ENCODE data around the gene CCDC171. TPM values are rescaled to one million over a fixed set of nuclear protein-coding genes. Genes with fewer than 3 reads are reported as not detected.

CCDC171 gene
- total RNA-seq, 2 donors from 2014 or later, result 2.3 TPM

GRCh38 chr9:16002816-16003215 is 450.0 kb downstream of the CCDC171 start:
- DNase-seq, result no peak
- Histone ChIP-seq H3K36me3 (no peaks in the 10 kb centered on the region), H3K4me3 (no peak overlapping the region), H3K9me3 (no peaks in the 10 kb centered on the region), H3K27me3 (no peaks in the 10 kb centered on the region), H3K27ac (no peak overlapping the region), H3K9ac (ENCODE audit: low read depth in 2 of 2, low read length in 2 of 2) (no peak overlapping the region), H3K4me1 (no peaks in the 10 kb centered on the region)
- no peak for TF ChIP-seq CTCF (IDR thresholded peaks at IDR 0.05)
- intact Hi-C loops (cut with DNase I), result no loop called here

DNA sequence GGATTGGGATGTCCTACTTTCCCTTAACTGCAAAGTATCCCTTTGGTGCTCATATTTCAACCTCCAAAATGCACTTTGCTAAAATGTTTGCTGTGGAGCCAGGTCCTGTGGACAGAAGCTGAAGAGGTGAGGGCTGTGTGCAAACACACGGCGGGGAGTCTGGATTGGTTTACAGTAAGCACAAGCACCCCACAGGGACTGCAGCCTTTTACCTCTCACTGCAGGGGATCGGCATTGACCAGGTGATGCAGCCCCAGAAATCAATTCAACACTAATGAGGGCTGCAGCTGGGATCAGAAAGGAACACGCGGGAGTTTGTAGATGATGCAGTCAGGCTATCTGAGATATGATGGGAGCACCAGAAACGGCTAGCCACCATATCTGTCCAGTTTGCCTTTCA is 450.9 kb downstream of the CCDC171 start:
- intact Hi-C loops (cut with DNase I), result no loop called here
- H3K36me3 ChIP-seq, result no peaks in the 10 kb centered on the region
- H3K4me1 ChIP-seq, result no peaks in the 10 kb centered on the region
- H3K27me3 ChIP-seq, result no peaks in the 10 kb centered on the region
- H3K9me3 ChIP-seq, result no peaks in the 10 kb centered on the region
- DNase-seq, result no peak
- H3K27ac ChIP-seq, result no peak overlapping the region
- TF ChIP-seq CTCF (IDR thresholded peaks at IDR 0.05), result no peak
- no peak overlapping the region for H3K4me3 ChIP-seq
- H3K9ac ChIP-seq (ENCODE audit: low read depth in 2 of 2, low read length in 2 of 2), result no peak overlapping the region

GRCh38 chr9:16004613-16005012 is 451.8 kb downstream of the CCDC171 start:
- Histone ChIP-seq H3K36me3 (no peaks in the 10 kb centered on the region), H3K4me1 (no peaks in the 10 kb centered on the region), H3K4me3 (no peak overlapping the region), H3K27me3 (no peaks in the 10 kb centered on the region), H3K9me3 (no peaks in the 10 kb centered on the region), H3K27ac (no peak overlapping the region), H3K9ac (ENCODE audit: low read depth in 2 of 2, low read length in 2 of 2) (no peak overlapping the region)
- TF ChIP-seq CTCF (IDR thresholded peaks at IDR 0.05), result no peak
- intact Hi-C loops (cut with DNase I), result no loop called here
- no peak for DNase-seq

GRCh38 chr9:16010221-16010620 is 457.4 kb downstream of the CCDC171 start:
- H3K9ac ChIP-seq (ENCODE audit: low read depth in 2 of 2, low read length in 2 of 2), result no peak overlapping the region
- H3K9me3 ChIP-seq, result no peaks in the 10 kb centered on the region
- no peaks in the 10 kb centered on the region for H3K27me3 ChIP-seq
- H3K4me1 ChIP-seq, result no peaks in the 10 kb centered on the region
- no peak overlapping the region for H3K4me3 ChIP-seq
- intact Hi-C loops (cut with DNase I), result no loop called here
- no peaks in the 10 kb centered on the region for H3K36me3 ChIP-seq
- TF ChIP-seq CTCF (IDR thresholded peaks at IDR 0.05), result no peak
- DNase-seq, result no peak
- no peak overlapping the region for H3K27ac ChIP-seq

DNA sequence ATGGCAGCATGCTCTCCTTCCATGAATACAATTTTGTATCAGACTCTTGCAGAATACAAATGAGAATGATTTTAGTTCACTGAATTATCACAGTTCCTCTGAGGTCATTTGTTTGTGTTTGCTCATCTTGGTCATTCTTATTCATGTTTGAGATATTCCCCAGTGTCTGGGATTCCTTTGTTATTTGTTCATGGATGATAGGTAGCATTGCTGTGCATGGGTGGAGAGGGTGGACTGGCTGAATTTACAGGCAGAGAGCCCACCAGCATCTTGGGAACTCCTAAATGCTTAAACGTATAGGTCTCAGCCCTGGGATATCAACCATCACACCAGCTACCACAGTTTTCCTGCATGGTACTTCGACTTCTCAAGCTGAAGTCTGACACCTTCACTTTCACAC is 459.8 kb downstream of the CCDC171 start:
- no peak for TF ChIP-seq CTCF (IDR thresholded peaks at IDR 0.05)
- Histone ChIP-seq H3K9ac (ENCODE audit: low read depth in 2 of 2, low read length in 2 of 2) (no peak overlapping the region), H3K36me3 (no peaks in the 10 kb centered on the region), H3K27ac (no peak overlapping the region), H3K4me1 (no peaks in the 10 kb centered on the region), H3K27me3 (no peaks in the 10 kb centered on the region), H3K4me3 (no peak overlapping the region), H3K9me3 (no peaks in the 10 kb centered on the region)
- intact Hi-C loops (cut with DNase I), result no loop called here
- DNase-seq, result no peak

DNA sequence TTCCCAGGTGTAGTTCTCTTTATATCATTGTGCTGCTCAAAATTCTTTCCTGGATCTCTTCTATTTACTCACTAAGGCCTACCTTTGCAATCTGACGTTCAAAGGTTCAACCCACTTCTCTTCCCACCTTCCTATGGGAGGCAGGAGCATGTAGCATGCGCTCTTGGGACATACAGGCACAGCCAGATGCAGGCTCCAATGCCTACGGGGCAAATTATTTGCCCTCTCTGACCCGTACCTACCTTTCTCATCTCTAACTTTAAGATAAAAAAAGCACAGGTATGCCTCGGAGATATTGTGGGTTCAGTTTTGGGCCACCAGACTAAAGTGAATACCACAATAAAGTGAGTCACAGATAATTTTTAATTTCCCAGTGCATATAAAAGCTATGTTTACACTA is 460.5 kb downstream of the CCDC171 start:
- Histone ChIP-seq H3K27me3 (no peaks in the 10 kb centered on the region), H3K27ac (no peak overlapping the region), H3K36me3 (no peaks in the 10 kb centered on the region), H3K4me3 (no peak overlapping the region), H3K4me1 (no peaks in the 10 kb centered on the region), H3K9me3 (no peaks in the 10 kb centered on the region), H3K9ac (ENCODE audit: low read depth in 2 of 2, low read length in 2 of 2) (no peak overlapping the region)
- intact Hi-C loops (cut with DNase I), result no loop called here
- DNase-seq, result no peak
- no peak for TF ChIP-seq CTCF (IDR thresholded peaks at IDR 0.05)

All from colonic mucosa (tissue), 4 donors.